HCT116 (cell line): ENCODE results near the gene CCDC107. TPM values are rescaled to one million over a fixed set of nuclear protein-coding genes. Genes with fewer than 3 reads are reported as not detected.

ENCODE experiments used
- ATAC-seq: fragments of 200-7000 bp; cut with Tn5 transposase; 2 replicates; pipeline ENCODE4 v1.9.1; 2020; ENCODE audit warnings: mild to moderate bottlenecking, moderate library complexity
- BruUV-seq: library from RNA; stranded (reverse); fragments of 400-500 nt; replicated peaks from 2 replicates; lab custom pipeline; 2021; lab: Mats Ljungman, UMichigan
- CTCF ChIA-PET: fragments of 300-600 bp; sonication (Branson Sonifier 250); formaldehyde crosslinking; loops from one replicate; lab custom pipeline; 2021; ENCODE audit warnings: antibody characterized with exemption; lab: Charles Lee
- POLR2A ChIA-PET: fragments of 300-600, 350-600 bp; sonication (Branson Sonifier 250); formaldehyde crosslinking; loops from one replicate; lab custom pipeline; 2021; ENCODE audit warnings: antibody characterized with exemption; lab: Charles Lee
- RAD21 ChIA-PET, 2 experiments: fragments of 300-600 bp; sonication (Branson Sonifier 250); formaldehyde crosslinking; loops; one replicate each; lab custom pipeline; 2023; ENCODE audit warnings: low total read pairs in 2 of 2; ENCODE audit not compliant: uncharacterized antibody in 2 of 2, unreplicated experiment in 2 of 2, low non-redundant PET in 1 of 2; lab: Charles Lee
- DNase-seq: peaks from one replicate; pipeline ENCODE4 v3.0.0-alpha.2; 2010; ENCODE audit warnings: low read depth, low spot score
- H2AFZ ChIP-seq: fragments of 200-600 bp; shearing (Covaris generic), sonication (generic); 2 replicates; pipeline ENCODE4 v1.6.1; 2017; ENCODE audit warnings: low read depth, mixed run types, mixed read lengths, antibody characterized with exemption, low read length; ENCODE audit not compliant: poor library complexity, severe bottlenecking
- H3K27ac ChIP-seq: 2 replicates; pipeline ENCODE4 v1.5.1; 2012; ENCODE audit warnings: low read depth, low read length
- H3K27me3 ChIP-seq: fragments of 200-600 bp; sonication (generic); 2 replicates; pipeline ENCODE4 v1.6.1; 2016; ENCODE audit warnings: mixed run types, low read length, mixed read lengths; ENCODE audit not compliant: insufficient read depth
- H3K36me3 ChIP-seq, 2 experiments: fragments of 200-500 bp in 1 of 2; fragments of 200-600 bp in 1 of 2; sonication (Bioruptor generic) in 1 of 2; sonication (generic) in 1 of 2; 2 replicates each; pipeline versions ENCODE4 v1.5.1 to v1.6.1; 2014 to 2016; ENCODE audit warnings: low read length in 2 of 2, inconsistent platforms in 1 of 2, mixed read lengths in 1 of 2, mixed run types in 1 of 2; ENCODE audit not compliant: insufficient read depth in 2 of 2, control insufficient read depth in 1 of 2
- H3K4me1 ChIP-seq, 2 experiments: fragments of 200-600 bp in 1 of 2; sonication (generic) in 1 of 2; 2 replicates each; pipeline versions ENCODE4 v1.5.1 to v1.6.1; 2012 to 2017; ENCODE audit warnings: low read length in 2 of 2, inconsistent platforms in 1 of 2, mild to moderate bottlenecking in 1 of 2, mixed read lengths in 1 of 2, mixed run types in 1 of 2, moderate library complexity in 1 of 2; ENCODE audit not compliant: insufficient read depth in 2 of 2, control insufficient read depth in 1 of 2
- H3K4me2 ChIP-seq: fragments of 200-600 bp; sonication (generic); 2 replicates; pipeline ENCODE4 v1.6.1; 2017; ENCODE audit warnings: mixed run types, low read length, mixed read lengths
- H3K4me3 ChIP-seq, 2 experiments: fragments of 200-600 bp in 1 of 2; sonication (generic) in 1 of 2; replicated peaks in 1 of 2; 2 replicates each; pipeline ENCODE4 v1.5.1; 2011 to 2016; ENCODE audit warnings: low read length in 2 of 2, control low read depth in 1 of 2, low read depth in 1 of 2, mild to moderate bottlenecking in 1 of 2, mixed read lengths in 1 of 2, mixed run types in 1 of 2
- H3K79me2 ChIP-seq: fragments of 200-600 bp; sonication (generic); 2 replicates; pipeline ENCODE4 v1.6.1; 2017; ENCODE audit warnings: mild to moderate bottlenecking, mixed run types, low read length, moderate library complexity, mixed read lengths; ENCODE audit not compliant: insufficient read depth
- H3K9ac ChIP-seq: fragments of 200-600 bp; sonication (generic); 2 replicates; pipeline ENCODE4 v1.6.1; 2016; ENCODE audit warnings: low read length, mixed read lengths
- H3K9me2 ChIP-seq: fragments of 200-600 bp; sonication (generic), shearing (Covaris generic); 2 replicates; pipeline ENCODE4 v1.6.1; 2017; ENCODE audit warnings: mixed run types, mild to moderate bottlenecking, moderate library complexity; ENCODE audit not compliant: insufficient read depth
- H3K9me3 ChIP-seq, 2 experiments: fragments of 200-500 bp in 1 of 2; fragments of 200-600 bp in 1 of 2; sonication (Bioruptor generic) in 1 of 2; sonication (generic) in 1 of 2; 2 replicates each; pipeline ENCODE4 v1.6.1; 2014 to 2017; ENCODE audit warnings: low read length in 2 of 2, mixed read lengths in 2 of 2, inconsistent platforms in 1 of 2, low read depth in 1 of 2, mild to moderate bottlenecking in 1 of 2, mixed run types in 1 of 2, moderate library complexity in 1 of 2; ENCODE audit not compliant: control insufficient read depth in 1 of 2, insufficient read depth in 1 of 2
- H4K20me1 ChIP-seq: fragments of 200-600 bp; sonication (generic), shearing (Covaris generic); 2 replicates; pipeline ENCODE4 v1.6.1; 2017; ENCODE audit warnings: mixed run types, mild to moderate bottlenecking, moderate library complexity; ENCODE audit not compliant: insufficient read depth
- ATF3 ChIP-seq: IDR thresholded peaks from 2 replicates; pipeline ENCODE4 v1.6.1; 2012
- CBX3 ChIP-seq: IDR thresholded peaks from 2 replicates; pipeline ENCODE4 v1.6.1; 2012; ENCODE audit warnings: low read depth
- CEBPB ChIP-seq: IDR thresholded peaks from 2 replicates; pipeline ENCODE4 v1.6.1; 2012; ENCODE audit warnings: low read depth
- EGR1 ChIP-seq: IDR thresholded peaks from 2 replicates; pipeline ENCODE4 v1.6.1; 2012; ENCODE audit warnings: low read depth
- EZH2 ChIP-seq: fragments of 200-600 bp; sonication (generic); IDR thresholded peaks from 2 replicates; pipeline ENCODE4 v1.6.1; 2017; ENCODE audit warnings: antibody characterized with exemption, mixed run types
- EZH2phosphoT487 ChIP-seq: fragments of 200-600 bp; IDR thresholded peaks from 2 replicates; pipeline ENCODE4 v1.6.1; 2018; ENCODE audit warnings: antibody characterized with exemption, borderline replicate concordance
- POLR2A ChIP-seq: IDR thresholded peaks from 2 replicates; pipeline ENCODE4 v1.7.0; 2011; ENCODE audit warnings: borderline replicate concordance; ENCODE audit not compliant: insufficient read depth, insufficient read length; ENCODE audit errors: extremely low read depth
- POLR2AphosphoS5 ChIP-seq: IDR thresholded peaks from 2 replicates; pipeline ENCODE4 v1.6.1; 2011; ENCODE audit warnings: mild to moderate bottlenecking, low read depth, low read length, moderate library complexity
- RAD21 ChIP-seq: IDR thresholded peaks from 2 replicates; pipeline ENCODE4 v1.6.1; 2012; ENCODE audit warnings: low read depth, mild to moderate bottlenecking
- REST ChIP-seq: IDR thresholded peaks from 2 replicates; pipeline ENCODE4 v1.6.1; 2012; ENCODE audit warnings: low read depth
- SIN3A ChIP-seq: IDR thresholded peaks from 2 replicates; pipeline ENCODE4 v1.6.1; 2012; ENCODE audit warnings: low read depth
- SP1 ChIP-seq: IDR thresholded peaks from 2 replicates; pipeline ENCODE4 v1.6.1; 2012; ENCODE audit warnings: low read depth
- SRF ChIP-seq: IDR thresholded peaks from 2 replicates; pipeline ENCODE4 v1.6.1; 2012; ENCODE audit warnings: low read depth
- TCF7L2 ChIP-seq: IDR thresholded peaks from 2 replicates; pipeline ENCODE4 v1.7.0; 2011; ENCODE audit warnings: borderline replicate concordance, inconsistent platforms; ENCODE audit not compliant: insufficient read depth, insufficient read length; ENCODE audit errors: extremely low read depth
- ZNF274 ChIP-seq: fragments of 200-500 bp; sonication (Bioruptor generic); IDR thresholded peaks from 2 replicates; pipeline ENCODE4 v1.6.1; 2014; ENCODE audit warnings: mild to moderate bottlenecking, low read depth, low read length, inconsistent platforms
- intact Hi-C: fragments of 100-400 bp; cut with micrococcal nuclease; formaldehyde crosslinking; loops from 2 replicates; pipeline ENCODE4 v1.10.0; 2022
- total RNA-seq: library from RNA; stranded (reverse); gene quantifications from one replicate; pipeline ENCODE4 v1.2.1, GENCODE V29; 2021; ENCODE audit not compliant: unreplicated experiment

Gene CCDC107
- total RNA-seq, 1 experiment from 2014 or later, result 11.1 TPM

GRCh38 chr9:35650341-35651158 is 7.5 kb upstream of the CCDC107 start, which contains the start of gene SIT1:
Gene SIT1, minus strand, starts transcription at chr9:35650931. Its CDS starts 78 bp downstream, at chr9:35650853.
- ATAC-seq, result no peak
- ChIA-PET CTCF (no interaction called here), RAD21 (no interaction called here), POLR2A (no interaction called here)
- Histone ChIP-seq H3K4me2 (no peak within 1 kb of the TSS), H3K9me3 (no peaks in the 10 kb centered on the region), H3K9me2 (no peaks in the 10 kb centered on the region), H3K9ac (no peak within 1 kb of the TSS), H3K36me3 (no peaks in the 10 kb centered on the region), H3K27ac (no peak within 1 kb of the TSS), H3K27me3 (no peaks in the 10 kb centered on the region), H3K79me2 (no peaks in the 10 kb centered on the region), H3K4me1 (peaks cover 6 to 28% of the 10 kb centered on the region in 2 experiments; a peak in 3 of 4 replicates), H3K4me3 (no peak within 1 kb of the TSS), H2AFZ (no peak within 1 kb of the TSS), H4K20me1 (no peaks in the 10 kb centered on the region)
- intact Hi-C loops, result loop anchor here (10.0 kb wide), 1 partner anchor 536 kb away; the partner anchor contains the start of gene ATOSB
- DNase-seq, result no peak
- TF ChIP-seq CEBPB (no peak), EZH2 (no peak), TCF7L2 (no peak), ATF3 (no peak), RAD21 (no peak)
- no TSS peak for BruUV-seq

GRCh38 chr9:35651956-35652828 is 5.9 kb upstream of the CCDC107 start:
- Histone ChIP-seq H3K27me3 (no peaks in the 10 kb centered on the region), H3K9me3 (no peaks in the 10 kb centered on the region), H3K9me2 (no peaks in the 10 kb centered on the region), H3K4me2 (peak overlapping the region; percentile 14; the same call in 1 of the 2 replicates), H3K27ac (no peak overlapping the region), H3K4me1 (peaks cover 5 to 17% of the 10 kb centered on the region in 2 experiments; a peak in 3 of 4 replicates), H4K20me1 (no peaks in the 10 kb centered on the region), H2AFZ (no peak overlapping the region), H3K79me2 (no peaks in the 10 kb centered on the region), H3K4me3 (no peak overlapping the region), H3K9ac (no peak overlapping the region), H3K36me3 (no peaks in the 10 kb centered on the region)
- ATAC-seq (no peak), DNase-seq (no peak)
- ChIA-PET POLR2A (no interaction called here), RAD21 (no interaction called here), CTCF (no interaction called here)
- TF ChIP-seq POLR2A (no peak), SIN3A (no peak), POLR2AphosphoS5 (no peak), EZH2 (no peak), ZNF274 (no peak), TCF7L2 (no peak), SP1 (no peak), CBX3 (no peak), SRF (no peak), EZH2phosphoT487 (no peak), EGR1 (no peak), RAD21 (no peak), REST (no peak)
- intact Hi-C loops, result loop anchor here (10.0 kb wide), 1 partner anchor 537 kb away; the partner anchor contains the start of gene ATOSB
- no TSS peak for BruUV-seq
